Measurements from ENCODE around the gene EPS8L3.

Gene EPS8L3

DNA sequence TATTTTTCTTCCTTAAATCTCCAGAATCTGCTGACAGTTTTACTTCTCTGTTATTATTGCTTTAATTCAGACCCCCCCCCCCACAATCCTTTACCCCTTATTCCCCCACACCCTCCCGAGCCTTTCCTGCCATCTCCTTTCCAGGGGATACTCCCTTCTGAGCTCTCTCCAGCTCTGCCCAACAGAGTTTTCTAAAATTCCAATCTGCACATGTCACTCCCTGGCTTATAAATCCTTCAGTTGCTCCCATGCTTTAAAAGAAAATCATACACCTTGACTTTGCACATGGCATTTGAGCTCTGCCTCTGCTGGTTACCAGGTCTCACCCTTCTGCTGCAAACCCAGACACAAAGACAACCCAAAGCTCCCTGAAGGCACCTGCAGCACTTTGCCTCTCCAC, 11.7 kb upstream of the EPS8L3 start:
- H3F3A ChIP-seq (ENCODE audit: insufficient read depth, low read length) = no peaks in the 10 kb centered on the region
- H3K4me3 ChIP-seq (ENCODE audit: low read length) = no peak overlapping the region
- no peak for DNase-seq
- no peaks in the 10 kb centered on the region for H3K4me1 ChIP-seq (ENCODE audit: low read length)
- TF ChIP-seq, protein P1, sequence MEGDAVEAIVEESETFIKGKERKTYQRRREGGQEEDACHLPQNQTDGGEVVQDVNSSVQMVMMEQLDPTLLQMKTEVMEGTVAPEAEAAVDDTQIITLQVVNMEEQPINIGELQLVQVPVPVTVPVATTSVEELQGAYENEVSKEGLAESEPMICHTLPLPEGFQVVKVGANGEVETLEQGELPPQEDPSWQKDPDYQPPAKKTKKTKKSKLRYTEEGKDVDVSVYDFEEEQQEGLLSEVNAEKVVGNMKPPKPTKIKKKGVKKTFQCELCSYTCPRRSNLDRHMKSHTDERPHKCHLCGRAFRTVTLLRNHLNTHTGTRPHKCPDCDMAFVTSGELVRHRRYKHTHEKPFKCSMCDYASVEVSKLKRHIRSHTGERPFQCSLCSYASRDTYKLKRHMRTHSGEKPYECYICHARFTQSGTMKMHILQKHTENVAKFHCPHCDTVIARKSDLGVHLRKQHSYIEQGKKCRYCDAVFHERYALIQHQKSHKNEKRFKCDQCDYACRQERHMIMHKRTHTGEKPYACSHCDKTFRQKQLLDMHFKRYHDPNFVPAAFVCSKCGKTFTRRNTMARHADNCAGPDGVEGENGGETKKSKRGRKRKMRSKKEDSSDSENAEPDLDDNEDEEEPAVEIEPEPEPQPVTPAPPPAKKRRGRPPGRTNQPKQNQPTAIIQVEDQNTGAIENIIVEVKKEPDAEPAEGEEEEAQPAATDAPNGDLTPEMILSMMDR (IDR thresholded peaks at IDR 0.05; ENCODE audit: low read length) = no peak
- TF ChIP-seq EZH2phosphoT487 (IDR thresholded peaks at IDR 0.05; ENCODE audit: low read length) = no peak
- TF ChIP-seq EZH2 (optimal IDR thresholded peaks at IDR 0.05; ENCODE audit: low read depth, low read length) = no peak
- no peaks in the 10 kb centered on the region for H3K9me3 ChIP-seq (replicated peaks; ENCODE audit: insufficient read depth, low read length)
- no peaks in the 10 kb centered on the region for H3K9me2 ChIP-seq (replicated peaks; ENCODE audit: insufficient read depth, low read length)
- H4K20me1 ChIP-seq (ENCODE audit: insufficient read depth, low read length) = no peaks in the 10 kb centered on the region
- H3K4me2 ChIP-seq (ENCODE audit: low read depth, low read length) = no peak overlapping the region
- H3K27me3 ChIP-seq (replicated peaks; ENCODE audit: insufficient read depth, low read length) = no peaks in the 10 kb centered on the region
- no peaks in the 10 kb centered on the region for H3K36me3 ChIP-seq (replicated peaks; ENCODE audit: insufficient read depth, low read length)
- no peak overlapping the region for H3K27ac ChIP-seq (ENCODE audit: low read length)
- H3K79me2 ChIP-seq (ENCODE audit: low read length) = no peaks in the 10 kb centered on the region
- H3K9ac ChIP-seq (ENCODE audit: low read length) = no peak overlapping the region
- H2AFZ ChIP-seq (ENCODE audit: low read length) = no peak overlapping the region

DNA sequence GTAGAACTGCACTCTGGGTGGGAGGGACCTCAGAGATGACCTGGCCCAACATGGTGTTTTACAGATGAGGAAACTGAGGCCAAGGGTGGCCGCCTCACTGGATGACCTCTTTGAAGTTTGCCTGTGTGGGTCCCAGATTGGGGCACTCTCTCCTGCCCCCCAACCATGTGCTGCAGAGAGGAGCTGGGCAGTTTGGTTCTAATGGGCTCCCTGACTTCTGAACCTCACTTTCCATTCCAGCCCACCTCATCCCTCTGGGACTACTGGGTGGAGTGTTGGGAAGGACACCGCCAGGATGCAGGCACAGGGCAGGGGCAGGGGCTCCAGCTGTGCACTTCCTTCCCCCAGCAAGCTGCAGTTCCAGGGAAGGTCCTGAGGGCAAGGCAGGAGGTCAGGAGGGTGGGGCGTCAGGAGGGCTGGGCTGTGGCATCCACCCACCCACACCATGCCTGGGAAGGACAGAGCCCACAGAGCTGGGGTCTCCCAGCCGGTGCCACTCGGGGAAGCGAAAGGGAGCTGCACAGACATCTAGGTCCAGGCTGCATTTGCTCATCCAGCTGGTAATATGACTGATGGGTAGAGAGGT, 10.3 kb upstream of the EPS8L3 start:
- no peak overlapping the region for H3K27ac ChIP-seq (ENCODE audit: low read length)
- no peaks in the 10 kb centered on the region for H3K79me2 ChIP-seq (ENCODE audit: low read length)

DNA sequence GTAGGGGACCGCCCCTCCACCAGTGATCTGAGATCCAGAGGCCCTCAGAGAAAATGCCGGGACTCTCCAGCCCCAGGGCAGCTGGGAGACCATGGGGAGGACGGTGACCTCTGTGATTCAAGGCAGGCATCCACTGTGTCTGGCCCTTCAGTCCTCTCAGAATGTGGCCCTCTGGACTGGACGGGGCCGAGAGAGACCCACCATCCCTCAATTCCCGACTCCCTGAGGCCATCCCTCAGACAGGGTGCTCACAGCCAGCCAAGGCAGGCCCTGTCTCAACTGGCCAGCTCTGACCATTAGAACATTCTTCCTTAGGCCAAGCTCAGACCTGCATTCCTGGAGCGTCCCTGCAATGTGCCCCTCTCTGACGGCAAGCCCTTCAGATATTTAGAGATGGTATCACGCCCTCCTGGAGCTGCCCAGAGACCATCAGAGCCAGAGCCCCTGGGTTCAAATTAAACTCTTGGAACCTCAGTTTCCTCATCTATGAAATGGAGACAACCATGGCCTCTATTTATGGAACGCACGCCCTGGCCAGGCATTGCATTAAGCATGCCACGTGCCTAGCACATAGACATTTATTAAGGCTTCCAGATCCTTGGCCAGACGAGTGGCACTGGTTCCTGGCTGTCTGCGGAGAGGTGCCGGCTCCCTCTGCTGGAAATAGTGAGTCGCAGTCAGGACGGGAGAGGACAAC, 9.6 kb upstream of the EPS8L3 start:
- Histone ChIP-seq H3F3A (ENCODE audit: insufficient read depth, low read length) (no peaks in the 10 kb centered on the region), H3K4me1 (ENCODE audit: low read length) (no peaks in the 10 kb centered on the region), H3K9ac (ENCODE audit: low read length) (no peak overlapping the region), H3K27me3 (replicated peaks; ENCODE audit: insufficient read depth, low read length) (no peaks in the 10 kb centered on the region), H3K9me2 (replicated peaks; ENCODE audit: insufficient read depth, low read length) (no peaks in the 10 kb centered on the region), H3K27ac (ENCODE audit: low read length) (no peak overlapping the region), H3K4me3 (ENCODE audit: low read length) (no peak overlapping the region), H4K20me1 (ENCODE audit: insufficient read depth, low read length) (no peaks in the 10 kb centered on the region), H3K36me3 (replicated peaks; ENCODE audit: insufficient read depth, low read length) (no peaks in the 10 kb centered on the region), H2AFZ (ENCODE audit: low read length) (peak overlapping the region; percentile 48; the same call in 1 of the 2 replicates), H3K79me2 (ENCODE audit: low read length) (no peaks in the 10 kb centered on the region), H3K9me3 (replicated peaks; ENCODE audit: insufficient read depth, low read length) (no peaks in the 10 kb centered on the region), H3K4me2 (ENCODE audit: low read depth, low read length) (peak overlapping the region; percentile 21; the same call in 1 of the 2 replicates)
- no peak for TF ChIP-seq EZH2phosphoT487 (IDR thresholded peaks at IDR 0.05; ENCODE audit: low read length)
- TF ChIP-seq, protein P1 (IDR thresholded peaks at IDR 0.05; ENCODE audit: low read length) = peak; percentile 71
- peak; percentile 68 for DNase-seq

More for the DNA sequence above, 10.3 kb upstream of the EPS8L3 start:
- no peaks in the 10 kb centered on the region for H4K20me1 ChIP-seq (ENCODE audit: insufficient read depth, low read length)
- H3K4me3 ChIP-seq (ENCODE audit: low read length) = no peak overlapping the region
- H2AFZ ChIP-seq (ENCODE audit: low read length) = peak overlapping the region; percentile 35; the same call in 1 of the 2 replicates
- H3K4me1 ChIP-seq (ENCODE audit: low read length) = no peaks in the 10 kb centered on the region
- DNase-seq = no peak
- H3K9ac ChIP-seq (ENCODE audit: low read length) = no peak overlapping the region
- H3K27me3 ChIP-seq (replicated peaks; ENCODE audit: insufficient read depth, low read length) = no peaks in the 10 kb centered on the region
- no peaks in the 10 kb centered on the region for H3K36me3 ChIP-seq (replicated peaks; ENCODE audit: insufficient read depth, low read length)
- no peak for TF ChIP-seq EZH2phosphoT487 (IDR thresholded peaks at IDR 0.05; ENCODE audit: low read length)
- TF ChIP-seq EZH2 (optimal IDR thresholded peaks at IDR 0.05; ENCODE audit: low read depth, low read length) = no peak
- TF ChIP-seq, protein P1 (IDR thresholded peaks at IDR 0.05; ENCODE audit: low read length) = no peak
- H3F3A ChIP-seq (ENCODE audit: insufficient read depth, low read length) = no peaks in the 10 kb centered on the region
- H3K4me2 ChIP-seq (ENCODE audit: low read depth, low read length) = peak overlapping the region; percentile 21; the same call in 1 of the 2 replicates
- H3K9me3 ChIP-seq (replicated peaks; ENCODE audit: insufficient read depth, low read length) = no peaks in the 10 kb centered on the region
- no peaks in the 10 kb centered on the region for H3K9me2 ChIP-seq (replicated peaks; ENCODE audit: insufficient read depth, low read length)

Measured in MM.1S (cell line).